HG02610 (cell line): ENCODE data around the gene SLC2A3.
"Not testable (repeated sequence)": the region's sequence is repeated elsewhere in the genome, so short reads cannot be mapped to it uniquely, and the experiment has no call there.

Experiments
- ATAC-seq: cut with Tn5 transposase; IDR thresholded peaks from one replicate; pipeline ENCODE4 v1.9.1; 2021; ENCODE audit warnings: mild to moderate bottlenecking, moderate library complexity; ENCODE audit not compliant: unreplicated experiment

Gene SLC2A3

GRCh38 chr12:7953912-7954311 lies 17.9 kb upstream of the SLC2A3 start:
- ATAC-seq: not testable (repeated sequence)

- ATAC-seq: no peak
These were observed 15.7 kb upstream of the SLC2A3 start for GRCh38 chr12:7951671-7952070.

DNA sequence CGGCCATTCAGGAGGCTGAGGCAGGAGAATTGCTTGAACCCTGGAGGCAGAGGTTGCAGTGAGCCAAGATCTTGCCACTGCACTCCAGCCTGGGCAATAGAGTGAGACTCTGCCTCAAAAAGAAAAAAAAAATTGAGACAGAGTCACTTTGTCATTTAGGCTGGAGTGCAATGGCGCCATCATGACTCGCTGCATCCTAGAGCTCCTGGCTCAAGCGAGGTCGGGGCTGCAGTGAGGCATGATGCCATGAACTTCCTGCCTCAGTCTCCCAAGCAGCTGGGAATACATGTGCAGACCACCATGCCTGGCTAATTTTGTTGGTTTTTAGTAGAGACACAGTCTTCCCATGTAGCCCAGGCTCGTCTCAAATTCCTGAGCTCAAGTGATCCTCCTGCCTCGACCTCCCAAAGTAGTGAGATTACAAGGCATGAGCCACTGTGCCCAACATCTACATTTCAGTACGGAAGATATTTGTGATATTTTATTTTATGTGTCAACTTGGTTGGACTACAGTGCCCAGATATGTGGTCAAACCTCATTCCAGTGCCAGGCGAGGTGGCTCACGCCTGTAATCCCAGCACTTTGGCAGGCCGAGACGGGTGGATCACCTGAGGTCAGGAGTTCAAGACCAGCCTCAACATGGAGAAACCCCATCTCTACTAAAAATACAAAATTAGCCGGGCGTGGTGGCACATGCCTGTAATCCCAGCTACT lies 14.4 kb upstream of the SLC2A3 start:
- not testable (repeated sequence) for ATAC-seq

DNA sequence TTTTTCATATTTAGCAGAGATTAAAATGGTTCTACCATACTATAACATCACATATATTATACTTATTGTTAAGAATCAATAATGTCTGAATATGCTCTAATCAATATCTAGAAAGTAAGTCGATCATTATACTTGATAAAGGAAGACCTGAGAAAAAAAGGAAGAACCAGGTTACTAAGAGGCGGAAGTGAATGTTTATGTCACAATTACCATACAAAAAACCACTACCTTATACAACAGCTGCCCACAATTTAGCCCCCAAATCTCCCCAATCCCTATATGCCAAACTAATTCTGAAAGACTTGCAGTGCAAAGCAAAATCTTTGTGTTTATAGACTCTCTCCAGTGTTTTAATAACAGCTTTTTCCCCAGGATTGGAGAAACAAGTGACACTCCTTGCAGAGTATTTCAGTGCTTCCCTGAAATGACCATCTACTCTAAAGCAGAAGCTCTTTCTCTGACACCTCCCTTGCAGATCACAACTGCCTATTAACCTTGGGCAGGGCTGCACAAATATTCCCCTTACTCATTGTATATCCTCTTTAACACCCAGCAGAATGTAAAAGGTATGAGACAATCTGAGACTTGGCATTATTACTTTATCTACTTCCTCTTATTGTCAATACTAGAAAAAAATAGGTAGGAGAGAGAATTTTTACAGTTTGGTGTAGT lies 12.7 kb upstream of the SLC2A3 start:
- ATAC-seq: no peak

- no peak for ATAC-seq
These were observed 11.0 kb upstream of the SLC2A3 start for GRCh38 chr12:7947011-7947410.

DNA sequence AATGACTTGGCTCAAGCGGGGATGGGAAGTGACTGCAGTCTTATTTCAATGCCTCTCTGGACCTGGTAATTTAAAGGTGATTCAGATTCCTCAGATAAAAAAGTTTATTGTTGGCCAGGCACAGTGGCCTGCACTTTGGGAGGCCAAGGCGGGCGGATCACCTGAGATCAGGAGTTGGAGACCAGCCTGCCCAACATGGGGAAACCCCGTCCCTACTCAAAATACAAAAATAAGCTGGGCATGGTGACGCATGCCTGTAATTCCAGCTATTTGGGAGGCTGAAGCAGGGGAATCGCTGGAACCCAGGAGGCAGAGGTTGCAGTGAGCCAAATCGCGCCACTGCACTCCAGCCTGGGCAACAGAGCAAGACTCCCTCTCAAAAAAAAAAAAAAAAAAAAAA lies 8.8 kb upstream of the SLC2A3 start:
- not testable (repeated sequence) for ATAC-seq

DNA sequence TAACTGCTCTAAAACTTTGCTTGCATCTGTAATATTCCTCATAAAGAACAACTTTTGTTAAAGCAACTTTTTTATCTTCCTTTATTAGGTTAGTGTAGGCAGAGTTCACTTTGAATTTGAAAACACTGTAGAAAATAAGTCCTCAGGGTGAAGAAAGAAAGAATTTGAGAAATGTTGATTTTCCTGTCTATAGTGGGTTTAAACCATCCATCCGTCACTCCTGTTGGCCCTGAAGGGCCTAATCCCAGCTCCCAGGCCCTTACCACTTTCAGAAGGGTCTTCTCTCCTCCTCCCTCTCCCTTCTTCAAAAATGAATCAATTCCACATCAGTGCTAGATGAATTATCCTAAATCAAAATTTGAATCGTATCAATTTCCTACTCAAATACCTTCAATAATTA lies 4.9 kb upstream of the SLC2A3 start:
- ATAC-seq: no peak

GRCh38 chr12:7937833-7938506 lies 2.0 kb upstream of the SLC2A3 start:
- no peak for ATAC-seq

DNA sequence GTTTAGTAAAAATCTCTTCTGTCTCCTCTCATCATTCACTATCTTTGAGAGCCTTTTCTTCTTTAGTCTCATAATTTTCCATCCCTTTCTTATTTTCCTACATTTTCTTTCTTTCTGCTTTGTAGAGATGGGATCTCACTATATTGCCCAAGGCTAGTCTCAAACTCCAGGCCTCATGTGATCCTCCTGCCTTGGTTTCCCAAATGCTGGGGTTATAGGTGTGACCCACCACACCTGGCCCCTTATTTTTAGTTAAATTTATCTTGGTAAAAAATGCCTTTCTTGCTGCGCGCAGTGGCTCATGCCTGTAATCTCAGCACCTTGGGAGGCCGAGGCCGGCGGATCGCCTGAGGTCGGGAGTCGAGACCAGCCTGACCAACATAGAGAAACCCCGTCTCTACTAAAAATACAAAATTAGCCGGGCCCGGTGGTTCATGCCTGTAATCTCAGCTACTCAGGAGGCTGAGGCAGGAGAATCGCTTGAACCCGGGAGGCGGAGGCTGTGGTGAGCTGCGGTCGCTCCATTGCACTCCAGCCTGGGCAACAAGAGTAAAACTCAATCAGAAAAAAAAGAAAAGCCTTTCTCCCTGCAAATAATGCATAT lies 996 bp downstream of the SLC2A3 start:
- ATAC-seq: no peak

DNA sequence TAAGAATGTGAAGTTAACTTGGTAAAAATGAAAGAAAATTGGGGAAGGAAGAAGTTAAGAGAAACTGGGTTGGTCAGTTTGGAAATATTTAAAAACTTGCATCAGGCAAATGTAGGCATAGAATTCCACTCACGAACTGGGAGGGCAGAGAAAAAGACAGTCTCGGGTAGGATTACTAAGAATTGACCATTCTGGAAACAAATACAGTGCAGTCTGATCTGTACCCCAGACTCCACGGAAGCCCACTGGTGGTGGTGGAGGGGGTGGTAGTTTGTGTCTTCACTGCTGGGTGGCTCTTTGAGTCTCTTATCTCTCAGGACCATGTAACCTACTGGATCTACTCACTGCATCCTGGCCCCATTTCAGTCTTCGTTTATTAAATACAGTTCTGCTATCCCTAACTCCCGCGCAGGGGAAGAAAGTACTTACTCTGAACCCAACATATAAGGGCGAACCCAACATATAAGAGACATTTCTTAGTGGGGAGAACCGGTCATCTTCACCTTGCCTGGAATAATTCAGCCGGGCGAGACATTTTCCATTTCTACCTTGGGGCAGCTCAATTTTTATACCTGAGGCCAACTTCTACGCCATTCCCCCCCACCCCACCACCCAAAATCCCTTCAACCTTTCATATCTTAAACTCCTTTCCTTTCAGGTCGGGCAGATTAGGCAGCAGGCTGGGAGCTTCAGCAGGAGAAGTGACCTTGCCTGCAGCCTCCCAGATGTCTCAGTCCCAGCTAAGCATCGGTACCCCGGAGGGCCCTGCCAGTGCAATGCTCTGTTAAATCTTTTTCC lies 1.7 kb downstream of the SLC2A3 start:
- ATAC-seq: no peak

- ATAC-seq: peak; percentile 87
These were observed 2.7 kb downstream of the SLC2A3 start for GRCh38 chr12:7933255-7933726.

- not testable (repeated sequence) for ATAC-seq
These were observed 3.3 kb downstream of the SLC2A3 start for GRCh38 chr12:7932599-7933240.

DNA sequence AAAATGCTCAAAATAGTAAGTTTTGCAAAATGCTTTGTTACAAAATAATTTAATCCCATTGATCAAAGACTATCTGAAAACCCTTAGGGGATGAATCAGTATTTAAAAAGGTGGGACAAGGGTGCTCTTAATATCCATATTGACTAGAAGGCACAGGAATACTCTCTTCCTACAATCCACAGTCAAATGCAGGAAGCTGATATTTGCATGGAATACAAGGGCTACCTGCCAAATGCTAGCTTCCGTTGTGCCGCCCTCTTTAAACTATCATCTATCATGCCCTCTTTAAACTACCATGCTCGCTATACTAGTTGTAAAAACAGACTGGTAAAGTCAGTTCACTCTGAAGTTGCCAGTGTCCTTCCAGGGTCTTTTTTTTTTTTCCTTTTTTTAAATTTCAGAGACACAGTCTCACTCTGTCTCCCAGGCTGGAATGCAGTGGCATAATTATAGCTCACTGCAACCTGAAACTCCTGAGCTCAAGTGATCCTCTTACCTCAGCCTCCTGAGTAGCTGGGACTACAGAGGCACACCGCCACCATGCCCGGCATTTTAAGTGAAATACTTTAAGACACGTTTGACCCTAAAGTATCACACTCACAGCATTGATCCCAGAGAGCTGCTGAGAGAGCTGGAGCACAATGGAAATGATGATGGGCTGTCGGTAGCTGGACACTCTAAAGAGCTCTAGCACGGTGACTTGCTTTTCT lies 6.7 kb downstream of the SLC2A3 start:
- no peak for ATAC-seq

- no peak for ATAC-seq
These were observed 8.5 kb downstream of the SLC2A3 start for GRCh38 chr12:7927470-7927869.

DNA sequence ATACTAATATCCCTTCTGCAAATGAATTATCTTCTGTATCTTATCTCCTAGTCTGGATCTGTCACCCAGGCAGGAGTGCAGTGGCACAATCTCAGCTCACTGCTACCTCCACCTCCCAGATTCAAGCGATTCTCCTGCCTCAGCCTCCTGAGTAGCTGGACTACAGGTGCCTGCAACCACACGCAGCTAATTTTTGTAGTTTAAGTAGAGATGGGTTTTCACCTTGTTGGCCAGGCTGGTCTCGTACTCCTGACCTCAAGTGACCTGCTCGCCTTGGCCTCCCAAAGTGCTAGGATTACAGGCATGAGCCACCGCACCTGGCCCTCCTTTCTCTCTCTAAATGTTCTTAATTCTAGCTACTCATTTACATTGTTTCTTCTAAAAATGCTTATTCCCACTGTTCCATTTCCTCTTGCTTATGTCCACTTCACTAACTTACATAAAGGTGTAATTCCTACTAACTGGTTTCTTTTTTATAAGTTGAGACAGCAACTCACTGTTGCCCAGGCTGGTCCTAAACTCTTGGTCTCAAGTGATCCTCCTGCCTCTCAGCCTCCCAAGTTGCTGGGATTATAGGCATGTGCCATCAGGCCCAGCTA lies 9.8 kb downstream of the SLC2A3 start:
- ATAC-seq: not testable (repeated sequence)

DNA sequence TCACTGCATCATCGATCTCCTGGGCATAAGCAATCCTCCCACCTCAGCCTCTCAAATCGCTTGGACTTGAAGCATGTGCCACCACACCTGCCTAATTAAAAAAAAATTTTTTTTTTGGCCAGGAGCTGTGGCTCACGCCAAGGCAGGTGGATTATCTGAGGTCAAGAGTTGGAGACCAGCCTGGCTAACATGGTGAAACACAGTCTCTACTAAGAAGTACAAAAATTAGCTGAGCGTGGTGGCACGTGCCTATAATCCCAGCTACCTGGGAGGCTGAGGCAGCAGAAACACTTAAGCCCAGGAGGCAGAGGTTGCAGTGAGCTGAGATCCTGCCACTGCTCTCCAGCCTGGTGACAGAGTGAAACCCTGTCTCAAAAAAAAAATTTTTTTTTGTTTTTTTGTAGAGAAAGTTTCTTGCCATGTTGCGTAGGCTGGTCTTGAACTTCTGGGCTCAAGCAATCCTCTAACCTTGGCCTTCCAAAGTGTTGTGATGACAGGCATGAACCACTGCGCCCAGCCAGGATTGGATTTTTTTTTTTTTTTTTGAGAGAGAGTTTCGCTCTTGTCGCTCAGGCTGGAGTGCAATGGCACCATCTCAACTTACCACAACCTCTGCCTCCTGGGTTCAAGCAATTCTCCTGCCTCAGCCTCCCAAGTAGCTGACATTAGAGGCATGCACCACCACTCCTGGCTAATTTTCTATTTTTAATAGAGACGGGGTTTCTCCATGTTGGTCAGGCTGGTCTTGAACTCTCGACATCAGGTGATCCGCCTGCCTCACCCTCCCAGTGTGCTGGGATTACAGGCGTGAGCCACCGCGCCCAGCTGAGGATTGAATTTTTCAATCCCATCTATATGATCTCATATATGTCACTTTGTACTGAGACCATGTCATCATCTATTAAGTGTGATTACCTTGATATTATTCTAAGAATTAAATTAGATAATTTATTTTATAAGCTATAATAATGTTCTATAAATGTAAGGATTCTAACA lies 12.4 kb downstream of the SLC2A3 start:
- ATAC-seq: no peak

- not testable (repeated sequence) for ATAC-seq
These were observed 14.8 kb downstream of the SLC2A3 start for GRCh38 chr12:7921181-7921580.

DNA sequence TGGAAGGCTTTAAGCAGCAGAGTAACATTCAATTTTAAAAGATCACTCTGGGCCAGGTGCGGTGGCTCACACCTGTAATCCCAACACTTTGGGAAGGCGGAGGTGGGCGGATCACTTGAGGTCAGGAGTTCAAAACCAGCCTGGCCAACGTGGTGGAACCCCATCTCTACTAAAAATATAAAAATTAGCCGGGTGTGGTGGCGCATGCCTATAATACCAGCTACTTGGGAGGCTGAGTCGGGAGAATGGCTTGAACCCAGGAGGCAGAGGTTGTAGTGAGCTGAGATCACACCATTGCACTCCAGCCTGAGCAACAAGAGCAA lies 17.8 kb downstream of the SLC2A3 start:
- ATAC-seq: not testable (repeated sequence)
